Left kidney (tissue), 2 donors: ENCODE measurements around the gene OTUD3. TPM values are rescaled to one million over a fixed set of nuclear protein-coding genes. Genes with fewer than 3 reads are reported as not detected.
"Not testable (repeated sequence)": the region's sequence is repeated elsewhere in the genome, so short reads cannot be mapped to it uniquely, and the experiment has no call there.

Experiments used
- DNase-seq: peaks from one replicate; pipeline ENCODE4 v3.0.0-alpha.2; 2013
- polyA plus RNA-seq: library from polyadenylated mRNA; unstranded; fragments of 120-200 nt; gene quantifications from one replicate; pipeline ENCODE4 v1.2.1, GENCODE V29; 2013; ENCODE audit not compliant: insufficient read length

OTUD3 gene
- polyA plus RNA-seq, 1 donor, result 28.2 TPM

DNA sequence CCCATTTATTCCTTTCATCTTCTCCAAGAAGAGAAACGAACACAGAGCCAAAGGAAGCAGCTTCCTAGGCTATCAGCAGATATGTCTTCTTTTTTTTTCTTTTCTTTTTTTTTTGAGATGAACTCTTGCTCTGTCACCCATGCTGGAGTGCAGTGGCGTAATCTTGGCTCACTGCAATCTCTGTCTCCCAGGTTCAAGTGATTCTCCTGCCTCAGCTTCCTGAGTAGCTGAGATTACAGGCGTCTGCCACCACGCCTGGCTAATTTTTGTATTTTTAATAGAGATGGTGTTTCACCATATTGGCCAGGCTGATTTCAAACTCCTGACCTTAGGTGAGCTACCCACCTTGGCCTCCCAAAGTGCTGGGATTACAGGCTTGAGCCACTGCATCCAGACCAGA is 13.6 kb upstream of the OTUD3 start:
- not testable (repeated sequence) for DNase-seq

GRCh38 chr1:19869453-19869852 is 12.7 kb upstream of the OTUD3 start:
- not testable (repeated sequence) for DNase-seq

DNA sequence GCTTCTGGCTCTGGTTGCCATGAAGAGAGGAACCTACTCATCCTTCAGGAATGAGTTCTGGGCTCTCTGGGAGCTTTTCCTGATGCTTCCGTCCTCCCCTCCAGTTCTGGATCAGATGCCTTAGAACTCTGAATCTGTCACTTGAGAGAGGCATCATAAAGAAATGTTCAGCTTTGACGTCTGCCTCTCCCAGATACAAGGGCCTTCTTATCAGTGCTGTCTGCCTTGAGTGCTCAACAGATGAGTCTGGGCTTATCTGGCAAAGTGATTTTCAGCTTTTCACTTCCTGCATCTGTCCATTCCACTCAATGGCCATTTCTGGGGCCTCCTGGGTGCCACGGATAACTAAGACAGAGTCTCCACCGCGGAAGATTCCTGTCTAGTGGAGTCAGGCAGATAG is 12.3 kb upstream of the OTUD3 start:
- DNase-seq, result no peak

- DNase-seq, result no peak
Observed at GRCh38 chr1:19872190-19872589, 10.0 kb upstream of the OTUD3 start.

DNA sequence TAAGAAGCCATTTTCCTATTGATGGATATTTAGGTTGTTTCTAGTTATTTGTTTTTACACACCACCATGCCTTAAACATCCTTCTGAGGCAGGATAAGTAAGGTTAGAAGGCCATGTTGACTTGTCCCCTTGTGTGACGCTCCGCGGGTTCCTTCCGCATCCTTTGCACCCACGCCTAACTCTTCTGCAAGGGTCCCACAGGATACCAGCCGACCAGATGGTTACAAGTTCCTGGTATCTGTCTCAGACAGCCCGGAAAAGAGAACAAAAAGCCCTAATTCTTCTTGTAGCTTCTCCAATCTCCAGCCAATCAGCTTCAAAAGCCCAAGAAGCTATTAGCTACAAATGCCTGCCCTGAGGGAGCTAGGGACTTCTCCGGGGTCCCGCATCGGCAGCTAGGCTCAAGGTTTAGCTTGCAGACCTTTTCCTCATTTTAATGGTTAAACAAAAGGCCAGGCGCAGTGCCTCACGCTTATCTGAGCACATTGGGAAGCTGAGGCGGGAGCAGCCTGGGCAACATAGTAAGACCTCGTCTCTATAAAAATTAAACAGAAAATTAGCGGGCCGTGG is 4.9 kb upstream of the OTUD3 start:
- DNase-seq, result no peak

DNA sequence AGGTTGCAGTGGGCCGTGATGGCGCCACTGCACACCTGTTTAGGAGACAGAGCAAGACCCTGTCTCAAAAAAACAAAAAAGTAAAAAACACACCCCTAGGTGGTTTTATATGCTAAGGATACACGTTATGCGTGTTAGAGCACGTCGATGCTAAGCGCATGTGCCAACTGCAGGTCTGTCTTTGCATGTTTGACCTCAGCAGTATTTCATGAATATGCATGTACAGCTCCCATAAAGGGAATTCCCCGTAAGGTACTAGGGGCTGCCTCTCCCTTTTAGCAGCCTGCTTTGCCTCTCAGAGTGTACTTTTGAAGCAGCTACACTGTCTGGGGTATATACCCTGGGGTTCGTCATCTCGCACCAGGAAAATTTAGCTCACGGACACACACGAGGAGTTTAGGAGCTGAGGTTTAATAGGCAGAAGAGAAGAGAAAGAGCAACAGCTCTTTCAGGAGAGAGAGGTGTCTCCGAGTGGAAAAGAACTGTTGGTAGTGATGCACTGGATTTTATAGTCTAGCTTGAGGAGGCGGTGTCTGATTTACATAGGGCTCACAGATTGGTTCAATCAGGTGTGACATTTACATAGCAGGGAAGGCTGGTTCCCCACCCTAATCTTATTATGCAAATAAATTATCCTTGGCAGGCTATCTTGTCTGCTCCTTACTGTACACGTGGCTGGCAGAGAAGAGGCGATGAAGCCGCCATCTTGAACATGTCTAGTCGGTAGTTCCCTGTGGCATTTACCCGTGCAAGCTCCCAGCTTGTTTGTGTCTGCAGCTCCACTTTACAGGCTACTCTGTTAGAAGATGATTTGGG is 4.2 kb upstream of the OTUD3 start:
- DNase-seq, result peak; percentile 21

GRCh38 chr1:19878637-19878985 is 3.6 kb upstream of the OTUD3 start:
- no peak for DNase-seq

GRCh38 chr1:19879227-19879626 is 3.0 kb upstream of the OTUD3 start:
- no peak for DNase-seq

GRCh38 chr1:19879661-19880060 is 2.5 kb upstream of the OTUD3 start:
- peak; percentile 39 for DNase-seq

- DNase-seq, result not testable (repeated sequence)
Observed at GRCh38 chr1:19880841-19881240, 1.4 kb upstream of the OTUD3 start.

DNA sequence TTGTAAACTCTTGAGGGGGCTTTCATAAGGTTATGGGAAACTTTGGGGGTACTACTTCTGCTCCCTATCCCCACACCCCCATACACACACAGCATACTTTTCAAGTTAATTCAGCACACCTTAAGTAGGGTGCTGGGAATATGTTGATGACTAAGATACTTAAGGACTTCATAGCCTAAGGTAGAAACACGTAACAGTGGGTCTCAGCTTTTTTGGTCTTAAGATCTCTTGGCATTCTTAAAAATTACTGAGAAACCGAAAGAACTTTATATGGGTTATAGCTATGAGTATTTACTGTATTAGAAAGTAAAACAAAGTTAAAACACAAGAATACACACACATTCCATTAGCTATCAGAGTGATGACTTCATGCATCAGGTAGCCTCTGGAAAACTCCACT is 2.1 kb downstream of the OTUD3 start:
- DNase-seq, result no peak

GRCh38 chr1:19885821-19886220 is 3.6 kb downstream of the OTUD3 start:
- DNase-seq, result no peak

- no peak for DNase-seq
Observed at GRCh38 chr1:19888112-19888511, 5.9 kb downstream of the OTUD3 start.

DNA sequence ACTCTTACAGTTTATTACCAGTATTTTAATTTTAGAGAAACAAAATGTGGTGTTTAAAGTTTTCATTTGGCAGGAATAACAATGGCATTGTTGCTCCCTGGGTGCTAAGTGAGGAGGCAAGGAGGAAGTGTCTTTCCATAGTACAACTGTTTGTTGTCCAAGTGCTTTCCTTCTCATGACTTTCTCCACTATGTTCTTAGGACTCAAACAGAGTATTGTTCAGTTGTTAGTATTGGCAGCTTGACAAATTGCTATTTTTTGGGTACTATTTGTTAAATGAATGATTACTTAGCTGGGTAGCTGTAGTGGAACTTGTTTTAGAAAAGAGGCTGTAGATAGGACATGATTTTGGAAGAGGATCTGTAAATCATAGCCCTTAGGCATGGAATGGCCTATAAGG is 7.5 kb downstream of the OTUD3 start:
- DNase-seq, result no peak

- no peak for DNase-seq
Observed at GRCh38 chr1:19892129-19892528, 9.9 kb downstream of the OTUD3 start.

DNA sequence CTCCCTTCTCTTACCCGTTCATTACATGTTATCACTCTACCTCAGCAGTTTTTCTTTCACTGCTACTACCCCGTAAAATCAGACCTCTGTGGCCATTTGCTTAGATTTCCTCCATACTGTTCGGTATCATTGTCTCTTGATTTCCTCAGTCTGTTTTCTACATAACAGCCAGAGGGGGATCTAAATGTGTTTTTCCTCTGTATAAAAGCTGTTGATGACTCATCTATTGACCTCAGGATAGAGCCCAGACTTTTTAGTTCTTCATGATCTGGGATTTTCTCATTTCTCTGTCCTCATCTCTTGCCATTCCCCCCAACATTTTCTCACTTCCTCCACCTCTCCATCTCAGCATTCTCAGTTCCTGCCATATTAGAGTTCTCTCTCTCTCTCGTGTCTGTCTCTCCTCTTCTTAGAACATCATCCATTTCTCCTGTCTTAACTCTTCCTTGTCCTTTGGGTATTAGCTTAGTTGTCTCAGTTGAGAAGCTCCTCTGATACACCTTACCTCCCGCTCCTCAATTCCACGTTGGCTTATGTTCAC is 10.5 kb downstream of the OTUD3 start:
- no peak for DNase-seq

DNA sequence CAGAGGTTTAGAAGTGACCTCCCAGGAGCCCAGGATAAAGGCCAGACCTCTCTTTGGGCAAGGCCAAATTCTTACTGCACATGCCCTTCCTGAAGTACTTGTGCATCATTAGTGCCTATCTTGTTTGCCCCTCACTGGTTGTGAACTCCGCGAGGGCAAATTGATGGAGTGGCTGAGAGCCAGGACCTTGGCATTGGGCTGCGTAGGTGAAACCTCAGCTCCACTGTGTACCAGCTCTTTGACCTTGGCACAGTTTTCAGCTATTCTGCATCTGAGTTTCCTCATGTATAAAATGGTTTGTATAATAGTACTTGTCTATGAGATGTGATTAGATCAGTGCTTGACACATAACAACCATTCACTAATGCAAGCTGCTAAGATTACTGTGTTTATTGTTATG is 11.5 kb downstream of the OTUD3 start:
- no peak for DNase-seq

- no peak for DNase-seq
Observed at GRCh38 chr1:19894218-19894617, 12.0 kb downstream of the OTUD3 start.

DNA sequence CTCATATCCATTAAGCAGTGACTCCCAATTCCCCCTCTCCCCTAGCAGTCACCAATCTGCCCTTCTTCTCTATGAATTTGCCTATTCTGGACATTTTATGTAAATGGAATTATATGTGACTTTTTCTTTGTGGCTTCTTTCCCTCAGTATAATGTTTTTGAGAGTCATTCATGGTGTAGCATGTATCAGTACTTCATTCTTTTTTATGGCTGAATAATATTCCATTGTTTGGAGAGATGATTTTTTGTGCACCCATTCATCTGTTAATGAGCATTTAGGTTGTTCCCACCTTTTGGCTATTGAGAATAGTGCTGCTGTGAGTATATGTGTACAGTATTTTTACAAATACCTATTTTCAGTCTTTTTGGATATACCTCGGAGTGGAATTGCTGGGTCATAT is 19.5 kb downstream of the OTUD3 start:
- DNase-seq, result no peak

DNA sequence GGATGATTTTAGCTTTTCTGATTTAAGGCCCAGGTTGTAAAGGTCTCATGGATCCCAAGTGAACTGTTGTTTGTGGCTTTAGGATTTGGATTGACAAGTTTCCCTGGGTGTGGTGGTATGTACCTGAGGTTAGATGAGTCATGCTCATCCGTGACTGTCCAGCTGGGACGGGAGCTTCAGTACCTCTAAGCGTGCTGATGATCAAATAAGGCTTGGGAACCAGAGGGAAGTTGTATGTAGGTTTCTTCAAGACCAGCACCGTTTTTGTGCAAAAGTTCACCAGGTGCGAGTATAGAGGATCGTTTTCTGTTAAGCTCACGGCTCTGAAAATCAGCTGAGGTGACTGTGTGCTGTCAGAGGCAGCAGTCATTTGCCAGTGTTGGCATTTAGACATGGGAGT is 21.4 kb downstream of the OTUD3 start:
- no peak for DNase-seq

GRCh38 chr1:19907456-19907855 is 25.3 kb downstream of the OTUD3 start:
- no peak for DNase-seq

GRCh38 chr1:19909392-19909791 is 27.2 kb downstream of the OTUD3 start:
- no peak for DNase-seq

DNA sequence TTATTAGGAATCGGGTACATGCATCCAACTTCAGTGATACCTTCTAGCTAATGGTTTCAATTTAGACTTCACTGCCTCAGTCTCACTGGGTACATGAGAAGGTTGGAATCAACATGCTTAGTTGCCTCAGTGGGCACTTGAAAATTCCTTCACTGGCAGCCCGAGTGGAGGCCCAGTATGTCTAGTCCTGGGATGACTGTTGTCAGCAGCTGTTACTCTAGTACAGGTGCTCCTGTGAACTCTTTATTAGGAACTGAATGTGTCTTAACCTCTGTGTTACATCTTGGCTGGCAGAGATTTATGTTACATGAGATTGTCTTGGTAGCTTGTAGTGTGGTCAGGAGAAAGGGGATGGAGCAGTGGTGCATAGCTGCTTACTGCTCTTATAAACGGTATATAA is 27.8 kb downstream of the OTUD3 start:
- DNase-seq, result no peak

DNA sequence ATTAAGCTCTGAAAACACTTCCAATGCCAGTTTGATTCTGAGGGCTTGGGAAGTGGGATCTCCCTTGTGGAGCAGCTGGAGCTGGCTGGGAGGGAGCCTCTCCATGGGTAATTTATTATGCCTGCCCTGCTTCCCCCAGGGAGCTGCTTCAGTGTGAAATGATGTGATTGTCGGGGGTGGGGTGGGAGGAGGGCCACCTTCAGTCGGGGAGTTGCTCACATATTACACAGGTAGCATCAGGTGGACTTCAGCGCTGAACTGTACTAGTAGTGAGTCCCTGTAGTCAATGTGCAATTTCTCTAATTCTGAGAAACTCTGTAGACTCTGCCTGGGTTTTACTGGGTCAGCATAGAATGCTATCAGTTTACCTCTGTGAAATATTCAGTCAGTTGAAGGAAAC is 28.5 kb downstream of the OTUD3 start:
- no peak for DNase-seq
